Naive thymus-derived CD8-positive, alpha-beta T cell (primary cell): ENCODE data around the gene HPS4. TPM values are rescaled to one million over a fixed set of nuclear protein-coding genes. Genes with fewer than 3 reads are reported as not detected.
"Not testable (repeated sequence)": the region's sequence is repeated elsewhere in the genome, so short reads cannot be mapped to it uniquely, and the experiment has no call there.

Source experiments
- ATAC-seq, 2 donors: fragments of 150-1000 bp; cut with Tn5 transposase in 1 of 2; sonication (Bioruptor Pico), chemical (Tn5 transposase) in 1 of 2; 1 replicate in 1 of 2; 2 replicates in 1 of 2; pipeline ENCODE4 v1.10.0; 2021; ENCODE audit warnings: mild to moderate bottlenecking in 2 of 2, moderate library complexity in 2 of 2
- POLR2A ChIA-PET: fragments of 350-600 bp; sonication (Branson Sonifier 250); formaldehyde crosslinking; loops from one replicate; lab custom pipeline; 2021; ENCODE audit warnings: antibody characterized with exemption; lab: Charles Lee
- DNase-seq, 10 donors: peaks; one replicate each; pipeline versions ENCODE4 v3.0.0 to v3.0.0-alpha.2; 2020 to 2022
- H3K27ac Mint-ChIP-seq, 10 donors: one replicate each; pipeline ENCODE4 v1.8.0; 2020 to 2022; ENCODE audit warnings: mild to moderate bottlenecking in 10 of 10, mixed read lengths in 10 of 10, moderate library complexity in 4 of 10, inconsistent platforms in 1 of 10
- H3K27me3 Mint-ChIP-seq, 5 donors: one replicate each; pipeline ENCODE4 v1.8.0; 2021 to 2022; ENCODE audit warnings: mixed read lengths in 5 of 5
- H3K36me3 Mint-ChIP-seq, 3 donors: one replicate each; pipeline ENCODE4 v1.8.0; 2020 to 2022; ENCODE audit warnings: mixed read lengths in 3 of 3, mild to moderate bottlenecking in 2 of 3, inconsistent platforms in 1 of 3
- H3K4me1 Mint-ChIP-seq, 4 donors: one replicate each; pipeline ENCODE4 v1.8.0; 2021 to 2022; ENCODE audit warnings: mixed read lengths in 4 of 4
- H3K4me3 Mint-ChIP-seq, 10 donors: one replicate each; pipeline ENCODE4 v1.8.0; 2020 to 2022; ENCODE audit warnings: mild to moderate bottlenecking in 10 of 10, mixed read lengths in 10 of 10, moderate library complexity in 6 of 10, inconsistent platforms in 1 of 10
- H3K9me3 Mint-ChIP-seq, 9 donors: one replicate each; pipeline ENCODE4 v1.8.0; 2020 to 2022; ENCODE audit warnings: mixed read lengths in 9 of 9, mild to moderate bottlenecking in 3 of 9, inconsistent platforms in 1 of 9, moderate library complexity in 1 of 9
- polyA plus RNA-seq, 3 donors: library from polyadenylated mRNA; unstranded; fragments of 300-500 nt; fragmentation: Illumina TruSeq; gene quantifications; one replicate each; pipeline ENCODE4 v1.2.3, GENCODE V29; 2021
- total RNA-seq, 8 experiments: library from RNA in 2 of 8; stranded (reverse) in 2 of 8; gene quantifications; one replicate each; pipeline ENCODE4 v1.2.3 and lab custom pipeline; 2021 to 2026

Gene HPS4
- total and polyA plus RNA-seq, 5 experiments from 2014 or later: 10.5 to 64.3 (median 18.4) TPM

DNA sequence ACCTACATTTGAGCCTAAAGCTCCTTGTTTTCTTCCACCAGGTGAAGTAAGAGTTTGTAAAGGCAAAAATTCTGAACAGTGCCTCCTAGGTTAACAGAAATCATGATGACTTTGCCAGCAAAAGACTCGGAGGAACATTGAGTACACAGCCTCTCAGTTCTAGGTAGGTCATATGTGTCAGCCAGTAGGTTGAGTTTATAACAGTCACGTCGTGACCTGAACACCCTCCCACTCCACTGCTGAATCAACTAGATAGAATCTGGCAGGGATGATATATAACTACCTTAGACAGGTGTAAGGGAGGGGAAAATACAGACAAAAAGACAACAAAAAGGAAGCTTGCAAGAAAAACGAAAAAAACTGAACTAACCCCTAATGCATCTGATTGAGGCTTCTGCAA, 67.3 kb downstream of the HPS4 start:
- ATAC-seq (no peak), DNase-seq (no peak)
- Mint-ChIP-seq H3K4me1 (no peaks in the 10 kb centered on the region), H3K27me3 (peaks cover 0 to 16% (median 7%) of the 10 kb centered on the region in 5 donors), H3K4me3 (no peak overlapping the region), H3K36me3 (peaks cover 0 to 1% (median 0%) of the 10 kb centered on the region in 3 donors), H3K9me3 (no peaks in the 10 kb centered on the region), H3K27ac (no peak overlapping the region)
- POLR2A ChIA-PET: no interaction called here

DNA sequence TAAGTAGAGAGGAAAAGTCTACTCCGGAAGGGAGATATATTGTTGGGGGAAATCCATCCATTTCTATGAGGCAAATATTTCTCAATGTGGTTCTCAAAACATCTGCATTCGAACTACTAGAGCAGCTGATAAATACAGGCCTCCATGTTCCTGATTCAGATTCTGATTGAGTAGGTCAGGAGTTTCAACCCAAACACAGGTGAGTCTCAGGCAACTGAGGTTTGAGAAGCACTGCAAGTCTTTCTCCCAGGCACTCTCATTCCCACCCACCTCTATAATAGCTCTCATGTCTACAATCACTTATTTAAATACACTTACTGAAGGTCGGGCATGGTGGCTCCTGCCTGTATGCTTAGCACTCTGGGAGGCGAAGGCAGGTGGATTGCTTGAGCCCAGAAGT, 69.2 kb downstream of the HPS4 start:
- no peak overlapping the region for H3K4me3 Mint-ChIP-seq
- peaks cover 0 to 21% (median 10%) of the 10 kb centered on the region in 5 donors for H3K27me3 Mint-ChIP-seq
- no peak for DNase-seq
- H3K36me3 Mint-ChIP-seq: peaks cover 0 to 1% (median 0%) of the 10 kb centered on the region in 3 donors
- H3K27ac Mint-ChIP-seq: no peak overlapping the region
- ATAC-seq: no peak
- POLR2A ChIA-PET: no interaction called here
- H3K4me1 Mint-ChIP-seq: no peaks in the 10 kb centered on the region
- no peaks in the 10 kb centered on the region for H3K9me3 Mint-ChIP-seq

DNA sequence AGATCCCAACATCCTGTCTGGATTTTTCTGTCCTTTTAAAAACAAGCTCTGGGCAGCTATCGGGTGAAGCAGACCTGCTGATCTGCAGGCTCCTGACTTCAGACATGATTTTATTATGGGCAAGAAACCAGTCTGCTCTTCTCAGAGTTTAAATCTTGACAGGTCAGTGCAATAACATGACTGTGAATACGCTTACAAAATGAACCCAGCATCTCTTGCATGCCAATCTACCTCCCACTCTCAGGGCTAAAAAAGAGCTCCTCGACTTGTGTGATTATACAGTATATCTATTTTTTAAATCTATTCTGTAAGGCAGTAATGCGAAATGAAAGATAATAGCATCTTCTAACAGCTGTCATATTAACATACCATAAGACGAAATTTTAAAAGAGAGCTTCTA, 73.2 kb downstream of the HPS4 start:
- peaks cover 0 to 12% (median 5%) of the 10 kb centered on the region in 5 donors for H3K27me3 Mint-ChIP-seq
- no peak overlapping the region for H3K27ac Mint-ChIP-seq
- POLR2A ChIA-PET: interaction anchor here (0.8 kb wide), 2 partner anchors 8 to 19 kb away, joined by 3 read pairs; partner anchors contain the start of gene ASPHD2
- H3K4me1 Mint-ChIP-seq: no peaks in the 10 kb centered on the region
- H3K9me3 Mint-ChIP-seq: no peaks in the 10 kb centered on the region
- no peak overlapping the region for H3K4me3 Mint-ChIP-seq
- DNase-seq (no peak), ATAC-seq (no peak)
- H3K36me3 Mint-ChIP-seq: peaks cover 0 to 1% (median 0%) of the 10 kb centered on the region in 3 donors

DNA sequence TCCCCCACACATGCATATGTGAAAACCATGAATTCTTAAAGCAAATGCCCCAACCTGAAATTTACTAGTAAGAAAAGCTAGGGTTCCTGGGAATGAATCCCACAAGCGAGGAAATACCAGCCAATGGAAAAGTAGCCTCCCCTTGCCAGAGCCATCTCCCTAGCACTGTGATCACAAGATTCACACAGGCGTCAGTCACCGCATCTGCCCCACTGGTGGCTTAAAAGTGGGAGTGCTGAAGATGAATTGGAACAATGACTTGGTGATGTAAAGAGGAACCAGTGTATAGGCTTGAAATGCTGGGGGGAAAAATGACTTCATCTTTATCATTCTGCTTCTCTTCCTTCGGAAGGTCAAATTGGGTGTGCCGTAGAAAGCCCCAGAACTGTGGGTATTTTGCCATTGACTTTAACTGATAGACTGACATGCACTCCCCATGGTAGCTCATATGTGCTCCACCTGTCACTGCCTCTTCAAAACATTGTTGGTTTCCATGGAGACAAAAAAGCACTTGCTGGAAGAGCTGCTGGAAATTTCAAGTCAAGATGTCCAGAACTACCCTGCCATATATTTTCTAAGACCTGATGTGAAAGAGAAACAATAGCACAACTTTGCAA, 73.8 kb downstream of the HPS4 start:
- H3K4me1 Mint-ChIP-seq: peaks cover 0 to 2% (median 0%) of the 10 kb centered on the region in 4 donors
- ATAC-seq: no peak
- POLR2A ChIA-PET: no interaction called here
- peaks cover 0 to 1% (median 0%) of the 10 kb centered on the region in 3 donors for H3K36me3 Mint-ChIP-seq
- no peak overlapping the region for H3K4me3 Mint-ChIP-seq
- no peak for DNase-seq
- no peak overlapping the region for H3K27ac Mint-ChIP-seq
- H3K27me3 Mint-ChIP-seq: peaks cover 0 to 16% (median 5%) of the 10 kb centered on the region in 5 donors
- no peaks in the 10 kb centered on the region for H3K9me3 Mint-ChIP-seq

DNA sequence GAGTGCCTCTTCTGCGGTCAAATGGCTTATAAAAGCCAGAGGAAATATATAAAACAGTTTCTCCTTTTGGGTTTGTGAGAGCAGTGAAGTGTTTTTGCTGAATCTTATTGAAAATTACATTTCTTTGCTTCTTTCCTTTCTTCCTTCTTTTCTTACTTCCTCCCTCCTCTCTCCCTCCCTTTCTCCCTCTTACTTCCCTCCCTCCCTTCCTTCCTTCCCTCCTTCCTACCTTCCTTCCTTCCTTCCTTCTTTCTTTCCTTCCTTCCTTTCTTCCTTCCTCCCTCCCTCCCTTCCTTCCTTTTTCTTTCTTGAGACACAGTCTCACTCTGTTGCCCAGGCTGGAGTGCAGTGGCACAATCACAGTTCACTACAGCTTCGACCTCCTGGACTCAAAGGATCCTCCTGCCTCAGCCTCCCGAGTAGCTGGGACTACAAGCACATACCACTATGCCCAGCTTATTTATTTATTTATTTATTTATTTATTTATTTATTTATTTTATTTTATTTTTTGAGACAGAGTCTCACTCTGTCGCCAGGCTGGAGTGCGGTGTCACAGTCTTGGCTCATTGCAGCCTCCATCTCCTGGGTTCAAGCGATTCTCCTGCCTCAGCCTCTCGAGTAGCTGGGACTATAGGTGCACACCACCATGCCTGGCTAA, 74.9 kb downstream of the HPS4 start:
- H3K4me3 Mint-ChIP-seq, H3K27ac Mint-ChIP-seq, H3K36me3 Mint-ChIP-seq, ATAC-seq, H3K9me3 Mint-ChIP-seq, POLR2A ChIA-PET, DNase-seq: not testable (repeated sequence)
- peaks cover 0 to 19% (median 8%) of the 10 kb centered on the region in 5 donors for H3K27me3 Mint-ChIP-seq
- H3K4me1 Mint-ChIP-seq: peaks cover 0 to 10% (median 0%) of the 10 kb centered on the region in 4 donors

DNA sequence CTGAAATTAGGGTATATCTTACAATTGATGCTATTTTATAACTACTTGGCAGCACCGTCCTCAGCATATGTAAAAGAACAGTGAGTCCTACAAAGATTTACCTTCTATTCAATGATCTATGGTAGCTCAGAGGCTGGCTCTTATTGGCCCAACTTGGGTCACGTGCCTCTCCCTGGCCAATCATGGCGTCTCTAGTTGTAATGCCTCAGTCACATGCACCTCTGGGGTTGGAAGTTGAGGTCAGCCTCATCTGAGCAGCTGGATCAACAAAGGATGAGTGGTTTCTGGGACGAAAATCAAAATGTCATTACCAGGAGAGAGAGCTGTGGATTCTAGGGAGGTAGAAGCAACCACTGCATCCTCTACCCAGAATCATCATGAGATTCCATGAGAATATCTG, 77.5 kb downstream of the HPS4 start:
- Mint-ChIP-seq H3K4me3 (no peak overlapping the region), H3K4me1 (peaks cover 0 to 10% (median under 1%) of the 10 kb centered on the region in 4 donors), H3K27me3 (peaks cover 0 to 27% (median 10%) of the 10 kb centered on the region in 5 donors), H3K9me3 (no peaks in the 10 kb centered on the region), H3K27ac (no peak overlapping the region), H3K36me3 (no peaks in the 10 kb centered on the region)
- ATAC-seq: no peak
- POLR2A ChIA-PET: interaction anchor here (0.6 kb wide), 1 partner anchor 1007 kb away, joined by 3 read pairs; no protein-coding TSS in a partner anchor
- DNase-seq: no peak

DNA sequence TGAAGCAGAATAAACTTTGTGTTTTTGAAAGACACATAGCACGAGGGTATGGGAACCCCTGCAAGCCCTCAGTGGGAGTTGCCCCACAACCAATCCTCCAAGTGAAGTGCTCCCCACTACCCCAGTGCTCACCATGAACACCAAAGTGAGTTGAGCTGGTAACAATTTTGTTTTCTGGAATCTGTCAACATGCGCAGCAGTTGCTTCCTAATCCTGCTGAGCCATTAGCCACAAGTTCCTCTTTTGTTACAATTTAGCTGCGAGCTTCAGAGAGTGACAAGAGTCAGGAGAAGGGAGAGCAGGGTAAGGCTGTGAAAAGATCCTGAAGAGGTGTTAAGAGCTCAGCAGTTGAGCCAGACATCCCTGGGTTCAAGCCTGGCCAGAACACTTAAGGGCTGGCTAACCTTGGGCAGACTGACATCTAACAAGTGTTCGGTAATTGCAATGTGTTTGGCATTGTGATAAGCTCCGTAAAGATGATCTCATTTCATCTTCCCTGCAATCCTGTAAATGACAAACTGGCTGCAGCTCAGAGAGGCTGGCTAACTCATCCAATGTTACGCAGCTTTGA, 78.6 kb downstream of the HPS4 start:
- no peaks in the 10 kb centered on the region for H3K36me3 Mint-ChIP-seq
- ATAC-seq (no peak), DNase-seq (no peak)
- no peak overlapping the region for H3K4me3 Mint-ChIP-seq
- no peaks in the 10 kb centered on the region for H3K9me3 Mint-ChIP-seq
- no peak overlapping the region for H3K27ac Mint-ChIP-seq
- peaks cover 0 to 27% (median 10%) of the 10 kb centered on the region in 5 donors for H3K27me3 Mint-ChIP-seq
- peaks cover 0 to 10% (median under 1%) of the 10 kb centered on the region in 4 donors for H3K4me1 Mint-ChIP-seq
- POLR2A ChIA-PET: no interaction called here

DNA sequence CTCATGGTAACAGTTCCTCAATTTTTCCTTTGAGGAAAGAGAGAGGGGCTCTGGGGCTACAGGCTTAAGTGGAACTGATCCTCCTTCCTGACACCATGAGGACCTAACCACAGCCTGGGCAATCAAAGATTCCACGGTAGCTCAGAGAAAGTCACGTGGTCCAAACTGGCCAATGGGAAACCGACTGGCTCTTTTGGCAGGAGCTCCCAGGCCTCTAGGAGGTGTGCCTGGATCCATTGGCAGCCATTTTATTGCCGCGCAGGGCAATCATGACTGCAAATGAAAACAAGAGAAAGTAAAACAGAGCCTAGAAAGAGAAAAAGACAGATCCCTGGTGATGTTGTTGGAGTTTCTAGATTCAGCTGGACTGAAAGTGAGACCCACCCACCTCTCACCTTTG, 81.9 kb downstream of the HPS4 start:
- Mint-ChIP-seq H3K4me3 (no peak overlapping the region), H3K4me1 (peaks cover 0 to 10% (median under 1%) of the 10 kb centered on the region in 4 donors), H3K27me3 (peaks cover 0 to 21% (median 5%) of the 10 kb centered on the region in 5 donors), H3K27ac (no peak overlapping the region), H3K9me3 (no peaks in the 10 kb centered on the region), H3K36me3 (no peaks in the 10 kb centered on the region)
- DNase-seq (no peak), ATAC-seq (no peak)
- POLR2A ChIA-PET: interaction anchor here (0.7 kb wide), 1 partner anchor 9 kb away, joined by 3 read pairs; no protein-coding TSS in a partner anchor

Other genes with a start within 250 kb of the HPS4 start
- gene ASPHD2, start 54.5 kb downstream of the HPS4 start, total RNA-seq: 1 to 10 TPM; 2.9 to 3.5 TPM
- 1 to 10 TPM; 2.3 to 3.1 (median 2.5) TPM for gene ASPHD2, start 54.5 kb downstream of the HPS4 start, polyA plus RNA-seq
- 10 to 100 TPM; 21.4 to 24.6 TPM for gene SRRD, start 94 bp upstream of the HPS4 start, total RNA-seq
- 10 to 100 TPM; 17.1 to 27.0 (median 17.9) TPM for gene SRRD, start 94 bp upstream of the HPS4 start, polyA plus RNA-seq
- gene TFIP11, start 28.7 kb upstream of the HPS4 start, total RNA-seq: 10 to 100 TPM; 56.2 to 67.8 TPM
- 10 to 100 TPM; 15.3 to 33.9 (median 22.3) TPM for gene TFIP11, start 28.7 kb upstream of the HPS4 start, polyA plus RNA-seq
- 10 to 100 TPM; 40.8 to 43.2 TPM for gene TPST2, start 106.3 kb upstream of the HPS4 start, total RNA-seq
- 100 to 1,000 TPM in 2 of 3 donors, 10 to 100 TPM in 1; 87.9 to 134 (median 126) TPM for gene TPST2, start 106.3 kb upstream of the HPS4 start, polyA plus RNA-seq
- gene CRYBB1, start 134.2 kb upstream of the HPS4 start, total RNA-seq: not detected
- gene CRYBB1, start 134.2 kb upstream of the HPS4 start, polyA plus RNA-seq: not detected
- gene CRYBA4, start 138.2 kb upstream of the HPS4 start, total RNA-seq: not detected
- under 1 TPM in 1 of 3 donors, not detected in 2; 0.43 TPM for gene CRYBA4, start 138.2 kb upstream of the HPS4 start, polyA plus RNA-seq
- gene MIAT, start 173.8 kb upstream of the HPS4 start, total RNA-seq: 100 to 1,000 TPM; 357 to 362 TPM
- under 1 TPM; 0.06 to 0.76 (median 0.63) TPM for gene MIAT, start 173.8 kb upstream of the HPS4 start, polyA plus RNA-seq